ENCODE measurements around the gene PTGER3.

The PTGER3 gene

GRCh38 chr1:71037066-71037465, 10.6 kb downstream of the PTGER3 start:
- TF ChIP-seq CTCF (IDR thresholded peaks at IDR 0.05; ENCODE audit: low read depth, low read length, missing control alignments) = no peak
- in situ Hi-C loops (cut with HindIII; ENCODE audit: low sequenced_read_pairs) = no loop called here
- H3K4me3 ChIP-seq (ENCODE audit: low read depth, low read length) = no peak overlapping the region
- no peak for DNase-seq (ENCODE audit: low read depth)

- in situ Hi-C loops (cut with HindIII; ENCODE audit: low sequenced_read_pairs) = no loop called here
- TF ChIP-seq CTCF (IDR thresholded peaks at IDR 0.05; ENCODE audit: low read depth, low read length, missing control alignments) = no peak
Observed at GRCh38 chr1:71033136-71033535, 14.5 kb downstream of the PTGER3 start.

GRCh38 chr1:71031426-71031825, 16.2 kb downstream of the PTGER3 start:
- DNase-seq (ENCODE audit: low read depth) = no peak
- H3K4me3 ChIP-seq (ENCODE audit: low read depth, low read length) = no peak overlapping the region
- in situ Hi-C loops (cut with HindIII; ENCODE audit: low sequenced_read_pairs) = no loop called here
- no peak for TF ChIP-seq CTCF (IDR thresholded peaks at IDR 0.05; ENCODE audit: low read depth, low read length, missing control alignments)

More at GRCh38 chr1:71033136-71033535, 14.5 kb downstream of the PTGER3 start:
- DNase-seq (ENCODE audit: low read depth) = no peak
- H3K4me3 ChIP-seq (ENCODE audit: low read depth, low read length) = no peak overlapping the region

GRCh38 chr1:71030026-71030425, 17.6 kb downstream of the PTGER3 start:
- no peak overlapping the region for H3K4me3 ChIP-seq (ENCODE audit: low read depth, low read length)
- in situ Hi-C loops (cut with HindIII; ENCODE audit: low sequenced_read_pairs) = no loop called here
- DNase-seq (ENCODE audit: low read depth) = no peak
- TF ChIP-seq CTCF (IDR thresholded peaks at IDR 0.05; ENCODE audit: low read depth, low read length, missing control alignments) = no peak

GRCh38 chr1:71028981-71029380, 18.6 kb downstream of the PTGER3 start:
- no peak for TF ChIP-seq CTCF (IDR thresholded peaks at IDR 0.05; ENCODE audit: low read depth, low read length, missing control alignments)
- no peak overlapping the region for H3K4me3 ChIP-seq (ENCODE audit: low read depth, low read length)
- in situ Hi-C loops (cut with HindIII; ENCODE audit: low sequenced_read_pairs) = no loop called here
- DNase-seq (ENCODE audit: low read depth) = no peak

GRCh38 chr1:71027991-71028390, 19.6 kb downstream of the PTGER3 start:
- TF ChIP-seq CTCF (IDR thresholded peaks at IDR 0.05; ENCODE audit: low read depth, low read length, missing control alignments) = no peak
- DNase-seq (ENCODE audit: low read depth) = no peak
- in situ Hi-C loops (cut with HindIII; ENCODE audit: low sequenced_read_pairs) = no loop called here

GRCh38 chr1:71026093-71026492, 21.5 kb downstream of the PTGER3 start:
- TF ChIP-seq CTCF (IDR thresholded peaks at IDR 0.05; ENCODE audit: low read depth, low read length, missing control alignments) = no peak
- in situ Hi-C loops (cut with HindIII; ENCODE audit: low sequenced_read_pairs) = no loop called here
- H3K4me3 ChIP-seq (ENCODE audit: low read depth, low read length) = no peak overlapping the region
- DNase-seq (ENCODE audit: low read depth) = no peak

More at GRCh38 chr1:71027991-71028390, 19.6 kb downstream of the PTGER3 start:
- H3K4me3 ChIP-seq (ENCODE audit: low read depth, low read length) = no peak overlapping the region

Measured in astrocyte of the cerebellum (primary cell).